ENCODE results near the gene PRDM8.

- no peak for TF ChIP-seq CTCF (IDR thresholded peaks at IDR 0.05)
- no peak for TF ChIP-seq POLR2A (IDR thresholded peaks at IDR 0.05)
- no peak for TF ChIP-seq EP300 (IDR thresholded peaks at IDR 0.05)
Measured at GRCh38 chr4:80233390-80233789, 36.1 kb downstream of the PRDM8 start.

Data from tibial nerve (tissue), 4 donors.